GM18909 (cell line): ENCODE results near the gene FANCG.

Experiments used
- ATAC-seq: cut with Tn5 transposase; IDR thresholded peaks from one replicate; pipeline ENCODE4 v1.9.1; 2021; ENCODE audit warnings: mild to moderate bottlenecking; ENCODE audit not compliant: unreplicated experiment, poor library complexity

FANCG gene

DNA sequence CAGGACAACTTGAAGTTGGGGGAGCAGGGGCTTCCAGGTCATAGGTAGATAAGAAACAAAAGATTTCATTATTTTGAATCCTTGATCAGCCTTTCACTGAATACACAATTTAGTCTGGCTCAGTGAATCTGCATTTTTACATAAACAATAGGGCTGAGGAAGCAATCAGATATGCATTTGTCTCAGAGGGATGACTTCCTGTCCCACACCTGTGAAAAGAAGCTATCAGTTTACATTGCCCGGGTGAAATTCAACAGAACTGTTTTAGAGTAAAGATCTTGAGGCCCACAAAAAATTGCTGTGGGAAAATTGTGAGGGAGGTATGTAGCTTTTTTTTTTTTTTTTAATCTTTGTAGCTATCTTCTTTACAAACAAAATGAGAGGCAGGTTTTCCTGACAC, 51.9 kb downstream of the FANCG start:
- no peak for ATAC-seq

GRCh38 chr9:35027374-35027773, 52.4 kb downstream of the FANCG start:
- no peak for ATAC-seq

GRCh38 chr9:35026671-35027070, 53.1 kb downstream of the FANCG start:
- ATAC-seq, result no peak
